SK-N-MC (cell line): ENCODE measurements around the gene P2RX3.

Experiments
- EZH2 ChIP-seq: fragments of 200-600 bp; sonication (generic); IDR thresholded peaks from one replicate; pipeline ENCODE4 v1.6.1; 2017; ENCODE audit warnings: antibody characterized with exemption
- FOXP2 ChIP-seq: optimal IDR thresholded peaks from 2 replicates; pipeline ENCODE3; 2011; ENCODE audit warnings: mild to moderate bottlenecking, moderate library complexity; ENCODE audit not compliant: insufficient read depth; ENCODE audit errors: extremely low read length, control extremely low read depth
- POLR2AphosphoS5 ChIP-seq: IDR thresholded peaks from 2 replicates; pipeline ENCODE4 v1.6.1; 2012; ENCODE audit warnings: mild to moderate bottlenecking, low read depth, low read length, borderline replicate concordance

DNA sequence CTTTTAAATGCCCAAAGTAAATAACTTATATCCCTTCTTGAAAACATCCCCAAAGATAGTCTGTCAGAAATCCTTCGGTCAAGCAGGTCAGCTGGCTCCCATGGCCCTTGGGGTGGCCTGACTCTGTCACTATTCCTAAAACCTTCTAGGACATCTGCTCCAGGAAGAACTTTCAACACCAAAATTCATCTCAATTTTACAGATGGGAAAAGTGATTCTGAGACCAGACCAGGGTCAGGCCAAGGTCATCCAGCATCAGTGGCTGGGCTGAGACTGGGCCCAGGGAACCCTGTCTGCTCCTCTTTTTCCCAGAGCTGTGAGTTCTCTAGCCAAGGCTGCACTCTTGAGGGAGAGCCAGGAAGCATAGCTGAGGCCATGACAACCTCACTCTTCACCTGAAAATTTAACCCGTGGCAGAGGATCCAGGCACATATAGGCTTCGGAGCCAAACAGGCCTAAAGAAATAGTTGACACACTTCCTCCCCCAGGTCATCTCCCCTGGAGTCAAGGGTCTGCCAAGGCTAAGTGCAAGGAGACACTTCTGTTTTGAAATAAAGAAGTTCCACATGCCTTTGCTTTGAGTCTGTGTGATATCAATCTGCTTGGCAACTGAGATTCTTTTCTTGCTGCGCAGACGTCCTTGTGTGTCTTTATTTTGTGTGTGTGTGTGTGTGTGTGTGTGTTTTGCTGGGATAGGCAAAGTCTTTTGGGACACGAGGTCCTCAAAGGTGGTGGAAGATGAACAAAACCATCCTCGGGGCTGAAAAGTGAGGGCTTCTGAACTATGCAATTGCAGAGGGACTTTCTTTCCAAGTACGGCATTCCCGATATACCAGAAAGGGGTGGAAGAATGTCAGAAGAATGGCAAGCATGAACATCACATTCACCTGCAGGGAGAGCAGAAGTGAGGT is 69.1 kb downstream of the P2RX3 start:
- TF ChIP-seq POLR2AphosphoS5 (no peak), EZH2 (no peak), FOXP2 (no peak)
